Measurements from ENCODE around the gene CACNA2D4.

The CACNA2D4 gene

GRCh38 chr12:1929241-1929984 lies 11.0 kb upstream of the CACNA2D4 start:
- TF ChIP-seq ZNF274 (IDR thresholded peaks at IDR 0.05; ENCODE audit: low read depth, low read length), result no peak
- H3K4me3 ChIP-seq (ENCODE audit: low read length), result no peak overlapping the region

GRCh38 chr12:1928439-1929121 lies 10.1 kb upstream of the CACNA2D4 start:
- no peak for TF ChIP-seq ZNF274 (IDR thresholded peaks at IDR 0.05; ENCODE audit: low read depth, low read length)
- no peak overlapping the region for H3K4me3 ChIP-seq (ENCODE audit: low read length)

GRCh38 chr12:1927751-1928351 lies 9.4 kb upstream of the CACNA2D4 start:
- no peak overlapping the region for H3K4me3 ChIP-seq (ENCODE audit: low read length)
- TF ChIP-seq ZNF274 (IDR thresholded peaks at IDR 0.05; ENCODE audit: low read depth, low read length), result no peak

GRCh38 chr12:1927051-1927680 lies 8.7 kb upstream of the CACNA2D4 start:
- TF ChIP-seq ZNF274 (IDR thresholded peaks at IDR 0.05; ENCODE audit: low read depth, low read length), result no peak
- H3K4me3 ChIP-seq (ENCODE audit: low read length), result no peak overlapping the region

- no peak for TF ChIP-seq ZNF274 (IDR thresholded peaks at IDR 0.05; ENCODE audit: low read depth, low read length)
- no peak overlapping the region for H3K4me3 ChIP-seq (ENCODE audit: low read length)
Measured at GRCh38 chr12:1926251-1926657, 7.8 kb upstream of the CACNA2D4 start.

GRCh38 chr12:1925684-1926006 lies 7.2 kb upstream of the CACNA2D4 start:
- no peak overlapping the region for H3K4me3 ChIP-seq (ENCODE audit: low read length)
- TF ChIP-seq ZNF274 (IDR thresholded peaks at IDR 0.05; ENCODE audit: low read depth, low read length), result no peak

GRCh38 chr12:1924996-1925683 lies 6.7 kb upstream of the CACNA2D4 start:
- H3K4me3 ChIP-seq (ENCODE audit: low read length), result no peak overlapping the region
- TF ChIP-seq ZNF274 (IDR thresholded peaks at IDR 0.05; ENCODE audit: low read depth, low read length), result no peak

- no peak overlapping the region for H3K4me3 ChIP-seq (ENCODE audit: low read length)
- no peak for TF ChIP-seq ZNF274 (IDR thresholded peaks at IDR 0.05; ENCODE audit: low read depth, low read length)
Measured at GRCh38 chr12:1922985-1923384, 4.5 kb upstream of the CACNA2D4 start.

GRCh38 chr12:1922075-1922709 lies 3.7 kb upstream of the CACNA2D4 start:
- TF ChIP-seq ZNF274 (IDR thresholded peaks at IDR 0.05; ENCODE audit: low read depth, low read length), result no peak
- H3K4me3 ChIP-seq (ENCODE audit: low read length), result no peak overlapping the region

- no peak for TF ChIP-seq ZNF274 (IDR thresholded peaks at IDR 0.05; ENCODE audit: low read depth, low read length)
- no peak overlapping the region for H3K4me3 ChIP-seq (ENCODE audit: low read length)
Measured at GRCh38 chr12:1920971-1921370, 2.5 kb upstream of the CACNA2D4 start.

GRCh38 chr12:1920436-1920835 lies 2.0 kb upstream of the CACNA2D4 start:
- TF ChIP-seq ZNF274 (IDR thresholded peaks at IDR 0.05; ENCODE audit: low read depth, low read length), result no peak
- no peak overlapping the region for H3K4me3 ChIP-seq (ENCODE audit: low read length)

GRCh38 chr12:1919763-1920162 lies 1.3 kb upstream of the CACNA2D4 start:
- TF ChIP-seq ZNF274 (IDR thresholded peaks at IDR 0.05; ENCODE audit: low read depth, low read length), result no peak
- no peak overlapping the region for H3K4me3 ChIP-seq (ENCODE audit: low read length)

GRCh38 chr12:1919284-1919683 lies 832 bp upstream of the CACNA2D4 start:
- H3K4me3 ChIP-seq (ENCODE audit: low read length), result no peak overlapping the region
- no peak for TF ChIP-seq ZNF274 (IDR thresholded peaks at IDR 0.05; ENCODE audit: low read depth, low read length)

- H3K4me3 ChIP-seq (ENCODE audit: low read length), result no peak overlapping the region
- TF ChIP-seq ZNF274 (IDR thresholded peaks at IDR 0.05; ENCODE audit: low read depth, low read length), result no peak
Measured at GRCh38 chr12:1918884-1919236, 408 bp upstream of the CACNA2D4 start.
